HG03139 (cell line): ENCODE data around the gene JAZF1.
"Not testable (repeated sequence)": the region's sequence is repeated elsewhere in the genome, so short reads cannot be mapped to it uniquely, and the experiment has no call there.

ENCODE experiments used
- ATAC-seq: cut with Tn5 transposase; IDR thresholded peaks from one replicate; pipeline ENCODE4 v1.9.1; 2021; ENCODE audit not compliant: unreplicated experiment

JAZF1 gene

DNA sequence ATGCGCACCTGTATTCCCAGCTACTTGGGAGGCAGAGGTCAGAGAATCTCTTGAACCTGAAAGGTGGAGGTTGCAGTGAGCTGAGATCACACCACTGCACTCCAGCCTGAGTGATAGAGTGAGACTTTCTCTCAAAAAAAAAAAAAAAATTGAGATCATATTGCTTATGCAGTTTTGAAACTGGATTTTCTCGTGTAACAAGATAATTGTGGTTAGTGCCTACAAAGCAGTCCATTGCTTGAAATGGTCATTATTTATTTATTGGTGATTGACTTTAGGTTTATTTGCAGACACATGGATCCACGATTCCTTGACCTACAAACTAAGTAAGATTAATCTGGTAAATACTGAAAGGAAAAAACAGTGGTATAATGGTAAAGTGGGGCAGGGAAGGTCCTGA is 290.8 kb downstream of the JAZF1 start:
- no peak for ATAC-seq

DNA sequence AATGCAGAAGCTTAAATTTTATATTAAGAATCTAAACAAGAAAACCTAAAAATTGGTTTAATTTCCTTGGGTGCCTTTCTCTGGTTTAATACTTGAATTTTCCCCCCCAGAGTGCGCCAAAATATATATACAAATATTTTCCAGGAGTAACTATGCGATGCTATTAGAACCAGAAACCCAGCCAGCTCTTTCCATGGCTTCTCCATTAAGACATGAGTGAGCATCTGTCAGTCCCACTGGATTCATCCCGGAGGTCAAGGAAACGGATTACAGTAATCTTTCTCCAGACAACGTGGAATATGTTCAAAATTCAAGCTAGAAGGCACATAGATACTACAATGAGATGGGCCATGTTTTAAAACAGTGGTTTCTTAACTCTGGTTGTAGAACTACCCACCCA is 291.9 kb downstream of the JAZF1 start:
- ATAC-seq, result no peak

DNA sequence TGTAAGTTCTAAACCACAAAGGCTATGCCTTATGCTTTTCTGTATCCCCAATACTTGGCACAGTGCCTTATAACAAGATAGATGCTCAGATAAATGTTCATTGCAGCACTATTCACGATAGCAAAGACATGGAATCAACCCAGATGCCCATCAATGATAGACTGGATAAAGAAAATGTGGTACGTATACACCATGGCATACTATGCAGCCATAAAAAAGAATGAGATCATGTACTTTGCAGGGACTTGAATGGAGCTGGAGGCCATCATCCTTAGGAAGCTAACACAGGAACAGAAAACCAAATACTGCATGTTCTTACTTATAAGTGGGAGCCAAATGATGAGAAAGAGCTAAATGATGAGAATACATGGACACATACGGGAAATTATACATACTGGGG is 293.9 kb downstream of the JAZF1 start:
- ATAC-seq, result not testable (repeated sequence)

DNA sequence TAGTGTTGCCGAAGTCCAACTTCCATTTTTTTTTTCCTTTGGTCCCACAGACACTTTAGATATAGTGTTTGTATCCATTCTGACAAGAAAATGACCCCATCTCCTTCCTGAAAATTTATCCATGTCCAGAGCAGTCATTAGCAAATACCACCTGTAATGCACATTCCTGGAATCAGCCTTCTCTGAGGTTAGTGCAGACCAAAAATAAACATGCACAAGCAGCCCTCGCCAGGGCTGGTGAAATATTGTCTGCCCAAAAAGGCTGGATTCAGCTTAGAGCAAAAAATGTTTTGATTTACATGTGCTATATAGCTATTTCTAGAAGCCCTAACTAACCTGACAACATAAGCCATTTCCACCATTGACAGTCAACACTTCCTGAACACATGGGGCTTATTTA is 294.9 kb downstream of the JAZF1 start:
- ATAC-seq, result no peak

DNA sequence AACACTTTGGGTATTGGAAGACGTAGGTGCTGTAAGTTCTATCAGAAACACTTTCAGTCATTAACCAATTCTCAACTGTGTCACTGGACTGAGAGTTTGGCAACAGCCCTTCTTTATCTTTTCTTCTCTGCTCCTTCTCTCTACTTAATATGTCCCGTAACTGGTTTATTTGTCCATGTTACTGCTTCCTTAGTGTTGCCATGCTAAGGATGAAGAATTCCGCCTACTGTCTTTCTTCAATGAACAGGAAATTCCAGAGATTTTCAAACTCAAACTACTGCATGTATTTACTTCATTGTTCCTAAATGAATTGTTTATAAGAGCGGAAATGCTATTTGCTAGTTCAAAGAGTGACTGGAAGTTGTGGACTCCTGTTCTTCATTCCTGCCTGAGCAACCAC is 296.9 kb downstream of the JAZF1 start:
- no peak for ATAC-seq

DNA sequence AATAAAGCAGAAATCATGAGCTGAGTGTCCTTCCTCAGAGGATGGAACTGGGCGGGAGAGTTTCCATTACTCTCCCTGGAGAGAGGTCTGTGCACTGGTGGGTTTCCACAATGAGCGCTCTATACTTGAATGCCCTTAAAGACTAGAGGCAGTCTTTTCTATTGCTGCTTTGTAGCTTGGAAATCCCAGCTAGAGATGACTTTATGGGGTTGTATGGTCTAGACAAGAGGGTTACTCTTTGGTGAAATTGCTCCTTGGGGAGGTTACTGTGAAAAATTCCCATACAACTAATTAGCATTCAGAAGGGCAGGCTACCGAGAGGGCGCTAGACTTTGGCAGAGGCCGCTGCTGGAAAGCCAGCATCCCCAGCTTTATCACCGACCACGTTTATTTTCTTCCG is 303.8 kb downstream of the JAZF1 start:
- ATAC-seq, result no peak

DNA sequence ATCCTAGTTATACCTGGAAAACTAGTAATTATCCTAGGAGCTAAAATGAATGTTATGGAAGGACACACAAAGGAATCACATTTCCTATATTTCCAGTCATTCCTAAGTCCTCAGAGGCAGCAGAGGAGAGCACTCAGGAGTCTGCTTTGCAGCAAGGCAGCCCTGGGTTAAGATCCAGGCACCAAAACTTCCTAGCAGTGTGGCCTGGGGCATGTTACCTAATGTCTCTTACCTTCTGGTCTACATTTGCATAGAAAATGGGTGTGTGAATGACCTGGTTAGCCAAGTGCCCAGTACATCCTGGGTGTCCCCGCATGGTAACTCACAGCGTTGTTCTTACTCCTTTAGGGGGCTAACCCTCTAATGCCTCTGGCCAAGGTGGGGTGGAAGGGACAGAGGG is 304.8 kb downstream of the JAZF1 start:
- no peak for ATAC-seq

DNA sequence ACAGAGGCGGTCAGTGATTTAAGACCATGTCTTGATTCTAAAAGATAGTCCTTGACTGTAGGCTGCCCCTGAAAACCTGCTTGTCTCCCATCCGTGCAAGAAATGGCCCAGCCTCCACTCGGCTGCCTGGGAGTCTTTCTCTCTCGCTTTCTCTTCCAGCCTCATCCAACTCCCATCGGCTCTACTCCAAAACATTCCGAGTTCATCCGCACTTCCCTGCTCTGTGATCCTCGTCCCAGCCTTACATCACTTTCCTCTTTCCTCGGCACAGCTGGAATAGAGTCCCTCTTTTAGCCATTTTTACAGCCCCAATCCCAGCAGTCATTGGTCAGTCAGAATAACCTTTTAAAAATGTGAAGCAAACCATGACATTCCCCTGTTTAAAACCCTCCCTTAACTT is 305.5 kb downstream of the JAZF1 start:
- no peak for ATAC-seq

DNA sequence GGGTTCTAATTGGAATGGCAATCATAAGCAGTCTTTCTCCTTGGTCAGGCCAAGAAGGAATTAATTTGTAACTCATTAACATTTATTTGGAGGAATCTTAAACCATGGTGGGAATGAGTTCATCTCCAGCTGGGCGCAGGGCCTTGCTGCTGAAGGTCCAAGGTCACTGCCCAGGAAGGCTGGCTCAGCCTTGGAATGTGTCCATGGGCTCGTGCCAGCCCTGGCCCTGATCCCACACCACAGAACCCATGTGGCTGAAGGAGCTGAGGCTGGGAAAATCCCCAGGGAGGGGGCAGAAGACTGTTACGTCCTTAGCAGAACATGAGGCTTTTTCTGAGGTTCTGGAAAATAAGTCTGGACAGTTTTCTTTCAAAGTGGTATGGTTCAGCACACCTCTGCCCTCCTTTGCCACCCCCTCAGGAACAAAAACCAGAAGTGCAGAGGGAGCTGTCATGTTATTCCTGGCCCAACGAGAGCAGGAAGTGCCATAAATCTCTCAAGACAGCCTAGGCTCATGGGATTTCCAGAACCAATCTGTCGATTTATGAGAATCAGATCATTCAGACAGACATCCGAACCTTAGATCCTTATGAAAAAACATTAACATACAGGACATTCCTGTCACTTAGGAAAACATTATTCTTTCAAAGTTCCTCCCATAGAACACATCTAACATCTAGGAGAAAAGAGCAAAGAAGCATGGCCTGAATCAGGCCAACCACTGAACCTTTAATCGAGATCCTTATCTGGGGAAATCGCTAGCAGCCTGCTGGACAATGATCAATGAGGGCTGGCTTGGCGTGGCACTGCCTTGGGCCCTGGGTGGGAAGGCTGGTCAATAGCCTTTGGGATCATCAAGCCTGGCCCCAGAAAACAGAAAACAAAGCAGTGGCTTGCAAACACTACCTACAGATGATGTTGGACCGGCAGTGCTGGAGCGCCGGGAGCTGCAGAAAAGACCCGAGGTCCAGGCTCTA is 306.3 kb downstream of the JAZF1 start:
- ATAC-seq, result no peak

DNA sequence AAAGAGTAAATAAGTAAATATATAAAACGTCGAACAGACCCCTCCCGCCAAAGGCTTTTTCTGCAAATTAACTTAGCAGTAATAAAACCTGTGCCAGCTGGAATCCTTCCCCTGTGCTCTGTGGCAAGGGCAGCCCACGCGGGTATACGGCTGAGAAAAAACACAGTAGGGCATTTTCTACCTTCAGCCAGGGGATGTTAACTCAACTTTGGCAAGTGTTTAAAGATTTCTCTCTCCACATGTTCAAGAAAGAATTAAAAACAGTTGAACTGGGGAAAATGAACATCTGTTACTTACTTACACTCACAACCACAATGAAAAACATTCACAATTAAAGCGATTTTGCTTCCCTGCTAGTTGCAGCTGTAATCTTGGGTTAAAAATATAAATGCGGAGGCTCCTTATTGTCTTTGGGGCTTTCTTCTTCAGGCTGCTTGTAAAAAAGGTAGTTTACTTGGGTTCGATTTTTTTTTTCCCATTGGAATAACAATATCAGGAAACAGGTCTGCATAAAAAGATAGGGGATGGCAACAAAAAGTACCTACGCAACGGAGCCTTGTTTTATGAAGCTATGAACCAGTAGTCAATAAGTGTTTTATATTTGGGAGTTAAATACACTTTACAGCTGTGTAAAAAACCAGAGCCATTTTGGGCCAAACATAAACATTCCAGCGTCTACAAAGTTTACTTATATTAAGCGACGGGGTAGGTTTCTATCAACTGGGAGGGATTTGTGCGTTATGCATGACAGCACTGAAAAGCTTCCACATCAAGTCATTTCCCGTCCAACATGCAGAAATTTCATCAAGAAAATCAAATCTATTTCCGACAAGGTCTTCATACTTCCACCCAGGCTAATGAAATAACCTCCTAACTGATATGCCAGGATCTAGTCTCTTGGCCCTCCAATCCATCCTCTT is 308.0 kb downstream of the JAZF1 start:
- no peak for ATAC-seq

DNA sequence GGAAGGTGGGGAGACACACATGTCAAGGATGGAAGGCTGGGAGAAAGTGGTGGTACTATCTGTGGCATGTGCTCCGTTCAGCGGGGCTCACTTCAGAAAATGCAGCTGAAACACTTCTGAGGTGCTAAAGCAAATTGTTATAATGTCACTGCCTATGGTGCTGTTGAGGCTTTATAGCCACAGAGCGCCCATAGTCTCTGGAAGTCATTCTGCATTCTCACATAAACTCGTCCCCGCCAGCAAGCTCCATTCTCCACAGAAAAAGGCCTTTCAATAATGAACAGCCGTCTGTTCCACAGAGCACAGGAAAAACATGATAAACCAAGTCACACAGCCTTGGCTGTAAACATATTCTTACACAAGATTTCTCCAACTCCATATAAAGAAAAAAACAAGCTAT is 308.7 kb downstream of the JAZF1 start:
- no peak for ATAC-seq

DNA sequence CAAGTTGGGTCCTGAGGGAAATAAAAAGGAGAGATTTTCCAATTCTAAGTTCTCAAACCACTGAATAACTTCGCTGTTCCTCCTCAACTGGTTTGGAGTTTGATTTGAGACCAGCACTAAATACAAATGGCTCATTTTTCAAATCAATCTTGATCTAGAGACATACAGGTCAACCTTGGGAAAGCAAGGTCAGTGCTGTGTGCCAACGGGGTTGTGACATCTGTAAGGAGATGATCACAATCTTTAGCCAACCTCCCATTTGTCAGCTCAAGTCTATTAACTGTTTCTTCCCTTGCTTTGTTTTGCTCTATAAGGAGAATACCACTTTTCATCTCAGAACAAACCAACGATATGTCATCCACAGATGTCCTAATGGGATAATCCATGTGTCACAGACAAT is 309.5 kb downstream of the JAZF1 start:
- ATAC-seq, result no peak

DNA sequence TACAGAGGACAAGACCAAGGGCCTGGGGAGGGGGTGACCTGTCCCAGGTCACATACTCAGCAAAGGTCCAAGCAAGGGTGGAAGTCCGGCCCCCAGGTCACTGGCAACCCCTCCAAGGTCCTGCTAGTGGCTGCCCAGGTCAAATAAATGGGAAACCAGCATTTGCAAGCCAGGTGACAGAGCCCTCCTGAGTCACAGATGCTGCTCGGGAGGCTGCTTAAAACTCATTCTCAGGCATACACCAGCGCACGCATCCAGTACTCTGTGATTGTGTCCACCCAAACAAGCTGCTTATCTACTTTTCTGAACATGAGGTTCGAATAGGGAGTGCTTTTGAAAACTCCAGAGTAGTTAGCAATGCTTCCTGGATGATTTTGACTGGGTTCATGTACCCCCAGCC is 310.0 kb downstream of the JAZF1 start:
- no peak for ATAC-seq

DNA sequence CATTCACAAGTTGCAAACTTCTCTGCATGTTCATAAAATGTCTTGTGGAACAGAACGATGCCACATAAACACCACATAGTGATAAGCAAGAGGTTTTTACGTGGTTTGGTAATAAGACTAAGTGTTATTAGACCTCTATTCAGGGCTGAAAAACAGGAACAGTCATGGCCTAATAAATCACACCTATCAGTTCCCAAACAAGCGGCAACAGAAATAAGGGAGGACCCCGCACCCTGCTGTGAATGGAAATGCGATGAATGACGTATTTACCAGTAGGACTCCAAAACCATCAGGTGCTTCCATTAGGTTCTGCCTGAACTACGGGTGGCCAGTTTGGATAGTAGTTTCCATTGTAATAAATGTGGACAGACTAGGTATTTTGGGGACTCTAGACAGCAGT is 311.5 kb downstream of the JAZF1 start:
- ATAC-seq, result no peak

DNA sequence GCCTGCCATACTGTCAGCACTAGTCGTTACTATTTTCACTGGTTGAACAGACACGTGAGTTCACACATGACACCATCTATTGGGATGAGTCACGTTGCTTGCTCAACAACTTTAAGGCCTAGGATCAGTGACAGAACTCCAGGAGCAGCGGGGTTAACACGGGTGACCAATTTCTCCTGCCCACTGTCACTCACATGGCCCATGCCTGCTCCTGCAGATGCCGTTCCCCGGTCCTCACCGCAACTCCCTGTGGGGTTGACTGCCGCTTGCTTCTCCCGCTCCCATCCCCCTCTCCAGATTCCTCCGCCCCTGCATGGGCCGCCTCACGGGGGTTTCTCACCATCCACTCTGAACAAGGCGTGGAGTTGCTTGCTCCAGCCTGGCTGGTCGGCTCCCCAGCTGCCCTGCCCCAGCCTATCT is 312.5 kb downstream of the JAZF1 start:
- ATAC-seq, result no peak

DNA sequence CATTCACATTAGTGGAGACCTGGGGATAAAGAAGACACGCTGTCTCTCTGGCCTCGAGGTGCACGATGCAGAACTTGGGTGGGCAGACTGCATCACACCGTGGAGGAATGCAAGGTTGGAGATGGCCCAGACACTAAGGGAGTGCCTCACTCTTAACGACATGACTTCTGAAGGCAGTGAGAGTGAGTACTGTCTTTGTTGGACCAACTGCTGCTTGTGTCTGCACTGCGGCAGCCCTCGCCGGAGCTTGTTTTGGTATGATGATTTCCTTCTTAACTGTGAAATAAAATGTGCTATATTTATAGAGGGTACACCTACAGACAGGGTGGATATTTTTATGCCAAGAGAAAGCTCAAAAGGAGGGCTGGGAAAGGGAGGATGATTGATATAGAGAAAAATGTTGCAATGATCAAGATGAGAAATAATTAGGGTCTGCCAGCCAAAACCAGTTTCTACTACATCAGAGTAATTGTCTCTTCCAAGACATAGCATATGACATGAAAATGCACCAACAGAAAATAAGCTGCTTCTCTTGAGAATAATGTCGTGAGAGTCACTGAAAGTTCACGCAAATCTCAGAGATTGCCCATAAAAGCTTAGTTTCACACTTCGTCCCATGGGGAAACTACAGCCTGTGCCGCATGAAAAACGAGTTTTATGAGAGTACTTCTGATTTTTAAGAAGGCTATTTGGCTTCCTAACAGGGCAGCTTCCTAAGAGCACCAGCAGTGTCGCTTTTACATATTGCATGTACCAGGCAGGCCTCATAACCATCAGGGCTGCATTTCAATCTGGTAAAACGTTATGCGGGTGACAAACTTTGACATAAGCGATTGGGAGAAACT is 313.5 kb downstream of the JAZF1 start:
- ATAC-seq, result no peak

DNA sequence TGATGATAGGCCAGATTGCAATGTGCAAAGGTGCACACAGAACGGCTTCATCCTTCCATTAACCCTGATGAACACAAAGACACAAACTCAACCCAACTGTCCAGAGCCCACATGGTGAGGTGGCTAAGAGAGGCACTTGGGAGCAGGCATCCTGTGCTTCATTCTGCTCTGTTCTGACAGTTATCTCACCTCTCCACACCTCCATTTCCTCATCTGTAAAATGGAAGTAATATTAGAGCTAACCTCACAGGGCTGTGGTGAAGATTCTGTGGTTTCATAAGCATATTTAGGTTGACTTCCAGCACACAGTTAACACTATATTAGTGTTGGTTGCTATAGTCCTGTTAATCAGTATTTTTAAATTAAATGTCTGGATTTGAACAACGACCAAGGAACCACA is 314.3 kb downstream of the JAZF1 start:
- no peak for ATAC-seq

DNA sequence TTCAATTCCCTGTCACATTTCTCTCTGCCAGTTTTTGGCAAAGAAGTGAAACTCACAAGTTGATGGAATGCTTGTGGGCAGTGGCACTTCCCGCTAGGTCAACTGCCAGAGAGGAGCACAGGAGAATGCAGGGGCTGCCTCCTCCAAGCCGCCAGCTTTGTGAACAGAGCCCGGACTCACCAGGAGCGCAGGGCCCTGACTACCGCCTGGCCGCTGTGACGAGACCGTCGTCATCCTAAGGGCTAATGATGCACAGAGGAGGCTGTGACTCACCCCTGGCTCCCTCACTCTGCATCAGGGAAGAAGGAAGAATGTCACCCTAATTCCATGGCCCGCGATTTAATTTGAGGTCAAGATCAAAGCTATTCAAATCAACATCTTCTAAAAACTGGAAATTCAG is 316.7 kb downstream of the JAZF1 start:
- ATAC-seq, result no peak

DNA sequence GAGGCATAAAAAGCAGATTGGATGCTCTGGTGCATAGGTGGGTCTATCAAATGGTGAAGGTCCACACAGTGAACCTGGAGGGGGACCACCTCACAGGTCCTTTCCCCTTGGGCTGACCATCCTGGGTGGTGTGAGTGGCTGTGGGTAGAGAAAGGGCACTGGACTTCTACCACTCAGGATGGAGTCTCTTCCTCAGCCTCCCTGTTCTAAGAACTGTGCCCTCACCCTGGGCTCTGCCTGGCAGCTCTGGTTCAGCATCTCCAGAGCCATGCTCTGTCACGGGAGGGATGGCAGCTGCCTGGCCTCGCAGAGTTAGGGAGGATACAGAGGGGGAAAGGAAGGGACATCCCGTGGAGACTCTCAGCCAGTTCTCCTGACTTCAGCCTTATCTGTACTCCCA is 318.8 kb downstream of the JAZF1 start:
- ATAC-seq, result no peak

DNA sequence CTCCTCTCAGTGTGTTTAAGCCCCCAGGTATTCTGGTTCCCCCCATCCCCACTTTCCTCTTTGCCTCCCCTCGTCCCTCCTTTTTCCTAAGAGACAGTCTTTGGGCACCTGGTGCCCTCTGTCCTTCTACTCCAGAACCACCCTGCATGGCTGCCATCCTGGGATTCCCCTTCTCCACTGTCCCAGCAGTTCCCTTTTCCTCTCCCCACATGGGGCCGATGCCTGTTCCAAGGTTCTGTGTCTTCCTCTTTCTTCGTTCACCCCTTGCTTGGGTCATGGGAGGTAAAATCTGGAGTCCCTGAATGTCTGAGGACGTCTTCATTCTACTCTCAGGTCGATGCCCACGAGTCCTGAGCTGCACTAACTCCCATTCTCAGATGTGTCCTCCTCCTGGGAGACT is 319.8 kb downstream of the JAZF1 start:
- ATAC-seq, result no peak
